GM10248 (cell line): Measurements from ENCODE around the gene SLC44A3.
A peak's percentile ranks its signal among the peaks of the same experiment; 100 is the strongest.

Experiments
- CTCF ChIA-PET: fragments of 300-600 bp; sonication (Branson Sonifier 250); formaldehyde crosslinking; extraction: SDS; loops from one replicate; lab custom pipeline; 2021; ENCODE audit warnings: antibody characterized with exemption; lab: Yijun Ruan, JAX
- POLR2A ChIA-PET: fragments of 350-650 bp; sonication (Branson Sonifier 250); formaldehyde crosslinking; extraction: SDS; loops from one replicate; lab custom pipeline; 2020; ENCODE audit warnings: antibody characterized with exemption; lab: Yijun Ruan, JAX
- DNase-seq: peaks from one replicate; pipeline ENCODE4 v3.0.0; 2012; ENCODE audit errors: extremely low spot score
- CTCF ChIP-seq: IDR thresholded peaks from 2 replicates; pipeline ENCODE4 v1.5.1; 2012; ENCODE audit warnings: mild to moderate bottlenecking, low read depth; ENCODE audit errors: extremely low read depth, missing control alignments, control extremely low read depth

The SLC44A3 gene

GRCh38 chr1:94926126-94926914 lies 106.2 kb downstream of the SLC44A3 start:
- POLR2A ChIA-PET, result no interaction called here
- TF ChIP-seq CTCF, result peak; percentile 43
- CTCF ChIA-PET, result no interaction called here
- DNase-seq, result peak; percentile 51

- ChIA-PET POLR2A (no interaction called here), CTCF (no interaction called here)
- TF ChIP-seq CTCF, result no peak
- DNase-seq, result peak; percentile 86
Measured at GRCh38 chr1:94926915-94927404, 106.8 kb downstream of the SLC44A3 start, which contains the start of gene CNN3. Gene CNN3, minus strand, starts transcription at chr1:94927110. Its CDS starts 216 bp downstream, at chr1:94926894.

- CTCF ChIA-PET, result no interaction called here
- no peak for DNase-seq
- TF ChIP-seq CTCF, result no peak
- POLR2A ChIA-PET, result no interaction called here
Measured at GRCh38 chr1:94927405-94928175, 107.4 kb downstream of the SLC44A3 start.

GRCh38 chr1:94928293-94928939 lies 108.3 kb downstream of the SLC44A3 start:
- DNase-seq, result no peak
- TF ChIP-seq CTCF, result no peak
- CTCF ChIA-PET, result no interaction called here
- POLR2A ChIA-PET, result no interaction called here

- DNase-seq, result no peak
- TF ChIP-seq CTCF, result no peak
- CTCF ChIA-PET, result no interaction called here
- POLR2A ChIA-PET, result no interaction called here
Measured at GRCh38 chr1:94929351-94930217, 109.4 kb downstream of the SLC44A3 start.
